ENCODE data around the gene EGFR.

DNA sequence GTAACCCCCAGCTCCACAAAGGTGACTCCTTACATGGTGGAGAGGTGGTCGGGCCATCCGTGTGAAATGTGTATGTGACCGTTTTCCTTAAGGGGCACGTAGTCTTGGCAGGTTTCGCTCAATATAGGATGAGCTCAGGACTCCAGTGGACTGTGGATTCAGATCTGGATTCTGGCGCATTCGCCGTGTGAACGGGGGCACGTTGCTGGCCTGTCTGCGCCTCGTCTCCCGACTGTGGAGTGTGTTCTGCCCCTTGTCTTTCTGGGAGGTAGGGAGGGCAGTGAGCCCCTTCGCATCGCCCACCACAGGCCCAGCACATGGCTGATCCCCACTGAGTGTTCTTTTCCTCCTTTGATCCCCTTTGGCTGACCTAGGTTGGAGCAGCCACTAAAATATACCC, 165.1 kb downstream of the EGFR start:
- TF ChIP-seq CTCF (IDR thresholded peaks at IDR 0.05), result no peak
- no peak for TF ChIP-seq POLR2A (IDR thresholded peaks at IDR 0.05)
